ENCODE measurements around the gene PAX5. TPM values are rescaled to one million over a fixed set of nuclear protein-coding genes. Genes with fewer than 3 reads are reported as not detected.
A peak's percentile ranks its signal among the peaks of the same experiment; 100 is the strongest.

The PAX5 gene
- total RNA-seq, 2 experiments from 2014 or later: 0.10 to 0.12 TPM

- CTCF ChIA-PET: interaction anchor here (1.1 kb wide), 1 partner anchor 30 kb away, joined by 3 read pairs; no protein-coding TSS in a partner anchor
- POLR2A ChIA-PET: no interaction called here
- Mint-ChIP-seq H3K27ac (no peak overlapping the region), H3K36me3 (ENCODE audit: low read depth) (no peaks in the 10 kb centered on the region), H3K4me3 (no peak overlapping the region), H3K27me3 (no peaks in the 10 kb centered on the region), H3K4me1 (no peaks in the 10 kb centered on the region), H3K9me3 (no peaks in the 10 kb centered on the region)
- DNase-seq: no peak
Observed at GRCh38 chr9:36834736-36835135, 199.3 kb downstream of the PAX5 start.

GRCh38 chr9:36833954-36834353 lies 200.1 kb downstream of the PAX5 start:
- no peak overlapping the region for H3K4me3 Mint-ChIP-seq
- ChIA-PET POLR2A (no interaction called here), CTCF (no interaction called here)
- H3K9me3 Mint-ChIP-seq: no peaks in the 10 kb centered on the region
- no peaks in the 10 kb centered on the region for H3K36me3 Mint-ChIP-seq (ENCODE audit: low read depth)
- no peaks in the 10 kb centered on the region for H3K27me3 Mint-ChIP-seq
- no peaks in the 10 kb centered on the region for H3K4me1 Mint-ChIP-seq
- no peak overlapping the region for H3K27ac Mint-ChIP-seq
- no peak for DNase-seq

- Mint-ChIP-seq H3K4me3 (no peak overlapping the region), H3K36me3 (ENCODE audit: low read depth) (no peaks in the 10 kb centered on the region), H3K27ac (no peak overlapping the region), H3K4me1 (no peaks in the 10 kb centered on the region), H3K27me3 (no peaks in the 10 kb centered on the region), H3K9me3 (no peaks in the 10 kb centered on the region)
- ChIA-PET POLR2A (no interaction called here), CTCF (interaction anchor here (1.0 kb wide), 1 partner anchor 16 kb away, joined by 3 read pairs; no protein-coding TSS in a partner anchor)
- no peak for DNase-seq
Observed at GRCh38 chr9:36832164-36832795, 201.8 kb downstream of the PAX5 start.

- no peaks in the 10 kb centered on the region for H3K9me3 Mint-ChIP-seq
- no peaks in the 10 kb centered on the region for H3K4me1 Mint-ChIP-seq
- no peak for DNase-seq
- H3K36me3 Mint-ChIP-seq (ENCODE audit: low read depth): no peaks in the 10 kb centered on the region
- POLR2A ChIA-PET: no interaction called here
- no peak overlapping the region for H3K4me3 Mint-ChIP-seq
- H3K27me3 Mint-ChIP-seq: no peaks in the 10 kb centered on the region
- CTCF ChIA-PET: interaction anchor here (0.8 kb wide), 1 partner anchor 25 kb away, joined by 3 read pairs; no protein-coding TSS in a partner anchor
- H3K27ac Mint-ChIP-seq: no peak overlapping the region
Observed at GRCh38 chr9:36831381-36832161, 202.5 kb downstream of the PAX5 start.

- H3K27me3 Mint-ChIP-seq: no peaks in the 10 kb centered on the region
- DNase-seq: no peak
- ChIA-PET CTCF (no interaction called here), POLR2A (no interaction called here)
- H3K27ac Mint-ChIP-seq: no peak overlapping the region
- H3K4me3 Mint-ChIP-seq: no peak overlapping the region
- no peaks in the 10 kb centered on the region for H3K4me1 Mint-ChIP-seq
- no peaks in the 10 kb centered on the region for H3K9me3 Mint-ChIP-seq
- no peaks in the 10 kb centered on the region for H3K36me3 Mint-ChIP-seq (ENCODE audit: low read depth)
Observed at GRCh38 chr9:36828611-36829013, 205.5 kb downstream of the PAX5 start.

- no peak for DNase-seq
- CTCF ChIA-PET: no interaction called here
- H3K27me3 Mint-ChIP-seq: no peaks in the 10 kb centered on the region
- no peaks in the 10 kb centered on the region for H3K36me3 Mint-ChIP-seq (ENCODE audit: low read depth)
- H3K9me3 Mint-ChIP-seq: no peaks in the 10 kb centered on the region
- H3K27ac Mint-ChIP-seq: no peak overlapping the region
- POLR2A ChIA-PET: no interaction called here
- no peaks in the 10 kb centered on the region for H3K4me1 Mint-ChIP-seq
- H3K4me3 Mint-ChIP-seq: no peak overlapping the region
Observed at GRCh38 chr9:36827593-36827992, 206.5 kb downstream of the PAX5 start.

GRCh38 chr9:36826581-36826980 lies 207.5 kb downstream of the PAX5 start:
- Mint-ChIP-seq H3K4me1 (no peaks in the 10 kb centered on the region), H3K9me3 (no peaks in the 10 kb centered on the region), H3K27ac (no peak overlapping the region), H3K27me3 (no peaks in the 10 kb centered on the region), H3K4me3 (no peak overlapping the region), H3K36me3 (ENCODE audit: low read depth) (no peaks in the 10 kb centered on the region)
- POLR2A ChIA-PET: no interaction called here
- CTCF ChIA-PET: interaction anchor here (1.7 kb wide), 1 partner anchor 13 kb away, joined by 3 read pairs; no protein-coding TSS in a partner anchor
- no peak for DNase-seq

GRCh38 chr9:36825179-36825578 lies 208.9 kb downstream of the PAX5 start:
- H3K4me3 Mint-ChIP-seq: no peak overlapping the region
- no peak for DNase-seq
- H3K27ac Mint-ChIP-seq: no peak overlapping the region
- H3K27me3 Mint-ChIP-seq: peaks cover under 1% of the 10 kb centered on the region
- H3K9me3 Mint-ChIP-seq: no peaks in the 10 kb centered on the region
- ChIA-PET CTCF (interaction anchor here (0.7 to 1.7 kb wide), 2 partner anchors 15 to 279 kb away, joined by 3 read pairs; no protein-coding TSS in a partner anchor), POLR2A (no interaction called here)
- no peaks in the 10 kb centered on the region for H3K36me3 Mint-ChIP-seq (ENCODE audit: low read depth)
- no peaks in the 10 kb centered on the region for H3K4me1 Mint-ChIP-seq

GRCh38 chr9:36823934-36824333 lies 210.1 kb downstream of the PAX5 start:
- no peaks in the 10 kb centered on the region for H3K9me3 Mint-ChIP-seq
- POLR2A ChIA-PET: interaction anchor here (0.8 kb wide), 1 partner anchor 51 kb away, joined by 3 read pairs; no protein-coding TSS in a partner anchor
- H3K4me1 Mint-ChIP-seq: no peaks in the 10 kb centered on the region
- no peaks in the 10 kb centered on the region for H3K36me3 Mint-ChIP-seq (ENCODE audit: low read depth)
- H3K27ac Mint-ChIP-seq: no peak overlapping the region
- no peak overlapping the region for H3K4me3 Mint-ChIP-seq
- H3K27me3 Mint-ChIP-seq: peaks cover 3% of the 10 kb centered on the region
- no peak for DNase-seq
- CTCF ChIA-PET: interaction anchor here (1.0 kb wide), 1 partner anchor 97 kb away, joined by 5 read pairs; no protein-coding TSS in a partner anchor

GRCh38 chr9:36823466-36823865 lies 210.6 kb downstream of the PAX5 start:
- peaks cover 6% of the 10 kb centered on the region for H3K27me3 Mint-ChIP-seq
- H3K36me3 Mint-ChIP-seq (ENCODE audit: low read depth): no peaks in the 10 kb centered on the region
- H3K9me3 Mint-ChIP-seq: no peaks in the 10 kb centered on the region
- DNase-seq: no peak
- ChIA-PET CTCF (interaction anchor here (1.0 kb wide), 1 partner anchor 98 kb away, joined by 5 read pairs; no protein-coding TSS in a partner anchor), POLR2A (no interaction called here)
- no peak overlapping the region for H3K4me3 Mint-ChIP-seq
- peak overlapping the region; percentile 31 for H3K27ac Mint-ChIP-seq
- H3K4me1 Mint-ChIP-seq: no peaks in the 10 kb centered on the region

GRCh38 chr9:36822201-36822600 lies 211.9 kb downstream of the PAX5 start:
- POLR2A ChIA-PET: no interaction called here
- Mint-ChIP-seq H3K4me1 (no peaks in the 10 kb centered on the region), H3K27ac (no peak overlapping the region)

GRCh38 chr9:36820392-36820861 lies 213.6 kb downstream of the PAX5 start:
- H3K9me3 Mint-ChIP-seq: no peaks in the 10 kb centered on the region
- ChIA-PET POLR2A (no interaction called here), CTCF (interaction anchor here (1.4 kb wide), 1 partner anchor 53 kb away, joined by 3 read pairs; no protein-coding TSS in a partner anchor)
- peaks cover 9% of the 10 kb centered on the region for H3K27me3 Mint-ChIP-seq
- H3K4me3 Mint-ChIP-seq: no peak overlapping the region
- no peak overlapping the region for H3K27ac Mint-ChIP-seq
- H3K36me3 Mint-ChIP-seq (ENCODE audit: low read depth): no peaks in the 10 kb centered on the region
- no peak for DNase-seq
- no peaks in the 10 kb centered on the region for H3K4me1 Mint-ChIP-seq

More at GRCh38 chr9:36822201-36822600, 211.9 kb downstream of the PAX5 start:
- no peak overlapping the region for H3K4me3 Mint-ChIP-seq
- no peaks in the 10 kb centered on the region for H3K36me3 Mint-ChIP-seq (ENCODE audit: low read depth)
- peaks cover 9% of the 10 kb centered on the region for H3K27me3 Mint-ChIP-seq
- CTCF ChIA-PET: interaction anchor here (0.7 kb wide), 1 partner anchor 718 kb away, joined by 3 read pairs; no protein-coding TSS in a partner anchor
- no peak for DNase-seq
- H3K9me3 Mint-ChIP-seq: no peaks in the 10 kb centered on the region

Data from activated CD4-positive, alpha-beta T cell treated with anti-CD3 and anti-CD28 coated beads, Interleukin-2, amount 10 ng/mL, durations not matched to agents 7 days and 5 days (primary cell).